Hepatocyte (in vitro differentiated cells): ENCODE measurements around the gene CBY1. TPM values are rescaled to one million over a fixed set of nuclear protein-coding genes. Genes with fewer than 3 reads are reported as not detected.
"Not testable (repeated sequence)": the region's sequence is repeated elsewhere in the genome, so short reads cannot be mapped to it uniquely, and the experiment has no call there.

Experiments used
- DNase-seq: peaks from one replicate; pipeline ENCODE4 v3.0.0-alpha.2; 2016; ENCODE audit warnings: low spot score
- H2AFZ ChIP-seq: fragments of 200-600 bp; sonication (generic); 2 replicates; pipeline ENCODE4 v1.6.0; 2016; ENCODE audit warnings: antibody characterized with exemption, mild to moderate bottlenecking
- H3K27ac ChIP-seq: fragments of 200-600 bp; sonication (generic); 2 replicates; pipeline ENCODE4 v1.5.1; 2016; ENCODE audit warnings: mild to moderate bottlenecking
- H3K27me3 ChIP-seq: fragments of 200-600 bp; sonication (generic); 2 replicates; pipeline ENCODE4 v1.6.1; 2016
- H3K36me3 ChIP-seq: fragments of 200-600 bp; sonication (generic); replicated peaks from 2 replicates; pipeline ENCODE4 v1.5.1; 2016; ENCODE audit warnings: low read depth; ENCODE audit not compliant: insufficient read depth
- H3K4me1 ChIP-seq: fragments of 200-600 bp; sonication (generic); 2 replicates; pipeline ENCODE4 v1.5.1; 2016; ENCODE audit warnings: mild to moderate bottlenecking, moderate library complexity; ENCODE audit not compliant: insufficient read depth
- H3K4me2 ChIP-seq: fragments of 200-600 bp; sonication (generic); 2 replicates; pipeline ENCODE4 v1.6.0; 2016
- H3K4me3 ChIP-seq: fragments of 200-600 bp; sonication (generic); 2 replicates; pipeline ENCODE4 v1.5.1; 2016; ENCODE audit warnings: mild to moderate bottlenecking
- H3K79me2 ChIP-seq: fragments of 200-600 bp; sonication (generic); 2 replicates; pipeline ENCODE4 v1.6.0; 2017; ENCODE audit warnings: mild to moderate bottlenecking
- H3K9me2 ChIP-seq: fragments of 200-600 bp; sonication (generic); replicated peaks from 2 replicates; pipeline ENCODE4 v1.6.0; 2017; ENCODE audit warnings: mild to moderate bottlenecking; ENCODE audit not compliant: insufficient read depth
- H3K9me3 ChIP-seq: fragments of 200-600 bp; sonication (generic); 2 replicates; pipeline ENCODE4 v1.5.1; 2016; ENCODE audit warnings: low read depth, mild to moderate bottlenecking
- H4K20me1 ChIP-seq: fragments of 200-600 bp; sonication (generic); 2 replicates; pipeline ENCODE4 v1.6.0; 2016; ENCODE audit warnings: mild to moderate bottlenecking; ENCODE audit not compliant: insufficient read depth, poor library complexity, severe bottlenecking
- CTCF ChIP-seq: fragments of 200-600 bp; sonication (generic); IDR thresholded peaks from 2 replicates; pipeline ENCODE4 v1.5.1; 2016; ENCODE audit warnings: antibody characterized with exemption, mild to moderate bottlenecking; ENCODE audit not compliant: poor library complexity
- EZH2 ChIP-seq: fragments of 200-600 bp; sonication (generic); IDR thresholded peaks from 2 replicates; pipeline ENCODE4 v1.6.1; 2016; ENCODE audit warnings: antibody characterized with exemption, mild to moderate bottlenecking, borderline replicate concordance
- EZH2phosphoT487 ChIP-seq: fragments of 200-600 bp; sonication (generic); IDR thresholded peaks from one replicate; pipeline ENCODE4 v1.6.1; 2018; ENCODE audit warnings: antibody characterized with exemption, mild to moderate bottlenecking, low read depth, moderate library complexity; ENCODE audit not compliant: unreplicated experiment, severe bottlenecking
- WGBS: methylation state at CpG from one replicate; pipeline ENCODE4 v1.1.6; 2016; ENCODE audit warnings: low lambda C conversion rate; ENCODE audit errors: missing lambda C conversion rate; 5-methylcytosine and 5-hydroxymethylcytosine counted together
- polyA plus RNA-seq: library from polyadenylated mRNA; unstranded; fragments of >200 nt; fragmentation: Nextera tagmentation; extraction: Ambion mirVana; gene quantifications from 2 replicates; pipeline ENCODE4 v1.2.1, GENCODE V29; 2016
- total RNA-seq: library from RNA; depleted of rRNA; stranded (reverse); fragments of >200 nt; gene quantifications from 2 replicates; pipeline ENCODE4 v1.2.3, GENCODE V29; 2014

The CBY1 gene
- total and polyA plus RNA-seq, 2 experiments from 2014 or later = 19.7 to 35.8 TPM

DNA sequence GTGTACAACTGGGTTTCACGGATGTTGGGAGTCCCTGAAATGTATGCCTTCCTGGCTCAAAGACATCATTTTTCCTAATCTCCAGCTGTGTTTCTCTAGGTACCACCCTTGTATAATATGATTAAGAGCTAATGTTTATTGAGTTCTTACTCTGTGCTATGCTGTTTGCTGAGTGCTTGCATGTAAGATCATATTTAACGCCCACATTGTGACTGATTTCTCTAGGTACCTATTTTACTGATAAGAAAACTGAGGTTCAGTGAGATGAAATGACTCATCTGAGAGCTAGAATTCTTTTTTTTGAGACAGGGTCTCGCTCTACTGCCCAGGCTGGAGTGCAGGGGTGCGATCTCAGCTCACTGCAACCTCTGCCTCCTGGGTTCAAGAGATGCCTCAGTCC is 42.9 kb upstream of the CBY1 start:
- H2AFZ ChIP-seq = no peak overlapping the region
- no peaks in the 10 kb centered on the region for H3K36me3 ChIP-seq
- DNase-seq = no peak
- H3K9me3 ChIP-seq = no peaks in the 10 kb centered on the region
- H3K4me3 ChIP-seq = no peak overlapping the region
- H4K20me1 ChIP-seq = no peaks in the 10 kb centered on the region
- no peaks in the 10 kb centered on the region for H3K9me2 ChIP-seq
- no peaks in the 10 kb centered on the region for H3K79me2 ChIP-seq
- no peaks in the 10 kb centered on the region for H3K4me1 ChIP-seq
- TF ChIP-seq CTCF = no peak
- TF ChIP-seq EZH2 = no peak
- TF ChIP-seq EZH2phosphoT487 = no peak
- WGBS = 89% methylated on average over 4 of the region's 4 CpGs
- no peak overlapping the region for H3K27ac ChIP-seq
- H3K27me3 ChIP-seq = no peaks in the 10 kb centered on the region
- H3K4me2 ChIP-seq = no peak overlapping the region

- no peaks in the 10 kb centered on the region for H3K79me2 ChIP-seq
- H3K9me3 ChIP-seq = no peaks in the 10 kb centered on the region
- no peak overlapping the region for H3K27ac ChIP-seq
- H2AFZ ChIP-seq = no peak overlapping the region
- 66% methylated on average over 4 of the region's 4 CpGs for WGBS
- no peak for TF ChIP-seq CTCF
- TF ChIP-seq EZH2 = no peak
- TF ChIP-seq EZH2phosphoT487 = no peak
- no peaks in the 10 kb centered on the region for H4K20me1 ChIP-seq
- no peaks in the 10 kb centered on the region for H3K27me3 ChIP-seq
- H3K36me3 ChIP-seq = no peaks in the 10 kb centered on the region
- H3K4me2 ChIP-seq = no peak overlapping the region
- no peaks in the 10 kb centered on the region for H3K9me2 ChIP-seq
- H3K4me3 ChIP-seq = no peak overlapping the region
- DNase-seq = no peak
- no peaks in the 10 kb centered on the region for H3K4me1 ChIP-seq
These were observed 41.9 kb upstream of the CBY1 start for GRCh38 chr22:38614332-38615063.

DNA sequence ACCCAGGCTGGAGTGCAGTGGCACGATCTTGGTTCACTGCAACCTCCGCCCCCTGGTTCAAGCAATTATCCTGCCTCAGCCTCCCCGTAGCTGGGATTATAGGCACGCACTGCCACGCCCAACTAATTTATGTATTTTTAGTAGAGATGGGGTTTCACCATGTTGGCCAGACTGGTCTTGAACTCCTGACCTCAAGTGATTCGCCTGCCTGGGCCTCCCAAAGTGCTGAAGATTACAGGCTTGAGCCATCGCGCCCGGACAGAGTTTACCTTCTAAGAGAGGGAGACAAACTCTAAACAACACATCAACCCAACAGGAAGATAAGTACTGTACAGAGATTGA is 41.4 kb upstream of the CBY1 start:
- not testable (repeated sequence) for H3K9me2 ChIP-seq, DNase-seq
- WGBS = 89% methylated on average over 9 of the region's 9 CpGs

GRCh38 chr22:38618258-38618657 is 38.2 kb upstream of the CBY1 start:
- 96% methylated on average over 1 of the region's 1 CpG for WGBS
- H3K4me2 ChIP-seq = no peak overlapping the region

More for the DNA sequence above, 41.4 kb upstream of the CBY1 start:
- H3K9me3 ChIP-seq, H3K27me3 ChIP-seq, H3K79me2 ChIP-seq, H3K4me1 ChIP-seq, H4K20me1 ChIP-seq, H3K4me2 ChIP-seq, H3K36me3 ChIP-seq, H2AFZ ChIP-seq, H3K27ac ChIP-seq, H3K4me3 ChIP-seq: not testable (repeated sequence)

More at GRCh38 chr22:38618258-38618657, 38.2 kb upstream of the CBY1 start:
- no peaks in the 10 kb centered on the region for H3K79me2 ChIP-seq
- no peak overlapping the region for H2AFZ ChIP-seq
- no peak for DNase-seq
- TF ChIP-seq EZH2phosphoT487 = no peak
- TF ChIP-seq CTCF = no peak
- no peak for TF ChIP-seq EZH2
- no peaks in the 10 kb centered on the region for H3K36me3 ChIP-seq
- H3K4me1 ChIP-seq = no peaks in the 10 kb centered on the region
- H3K4me3 ChIP-seq = no peak overlapping the region
- H4K20me1 ChIP-seq = no peaks in the 10 kb centered on the region
- H3K27me3 ChIP-seq = no peaks in the 10 kb centered on the region
- H3K27ac ChIP-seq = no peak overlapping the region
- H3K9me2 ChIP-seq = no peaks in the 10 kb centered on the region
- H3K9me3 ChIP-seq = no peaks in the 10 kb centered on the region
